Stimulated activated naive B cell treated with anti-CD40 and anti-IgM and Interleukin-4, amounts not matched to agents 10 μg/mL and 1 μg/mL and 100 μg/mL, for 72 hours (primary cell): ENCODE measurements around the gene SNAI1.
"Not testable (repeated sequence)": the region's sequence is repeated elsewhere in the genome, so short reads cannot be mapped to it uniquely, and the experiment has no call there.

Experiments used
- ATAC-seq, 2 donors: fragments of 150-1000 bp; cut with Tn5 transposase; replicated peaks; 2 replicates each; pipeline ENCODE4 v1.10.0; 2021; ENCODE audit warnings: moderate library complexity in 1 of 2
- DNase-seq: peaks from one replicate; pipeline ENCODE4 v3.0.0; 2021
- H3K27ac Mint-ChIP-seq: one replicate; pipeline ENCODE4 v1.8.0; 2022; ENCODE audit warnings: mild to moderate bottlenecking, mixed read lengths
- H3K27me3 Mint-ChIP-seq, 2 donors: one replicate each; pipeline ENCODE4 v1.8.0; 2022; ENCODE audit warnings: mixed read lengths in 2 of 2
- H3K36me3 Mint-ChIP-seq, 2 donors: one replicate each; pipeline ENCODE4 v1.8.0; 2022; ENCODE audit warnings: mixed read lengths in 2 of 2, mild to moderate bottlenecking in 1 of 2
- H3K4me1 Mint-ChIP-seq, 2 donors: one replicate each; pipeline ENCODE4 v1.8.0; 2022; ENCODE audit warnings: mixed read lengths in 2 of 2, mild to moderate bottlenecking in 1 of 2
- H3K4me3 Mint-ChIP-seq, 2 donors: one replicate each; pipeline ENCODE4 v1.8.0; 2022; ENCODE audit warnings: mild to moderate bottlenecking in 2 of 2, mixed read lengths in 2 of 2, moderate library complexity in 1 of 2
- H3K9me3 Mint-ChIP-seq, 2 donors: one replicate each; pipeline ENCODE4 v1.8.0; 2022; ENCODE audit warnings: mixed read lengths in 2 of 2, mild to moderate bottlenecking in 1 of 2

The SNAI1 gene

GRCh38 chr20:50005471-50005981, 22.7 kb downstream of the SNAI1 start:
- no peaks in the 10 kb centered on the region for H3K9me3 Mint-ChIP-seq

DNA sequence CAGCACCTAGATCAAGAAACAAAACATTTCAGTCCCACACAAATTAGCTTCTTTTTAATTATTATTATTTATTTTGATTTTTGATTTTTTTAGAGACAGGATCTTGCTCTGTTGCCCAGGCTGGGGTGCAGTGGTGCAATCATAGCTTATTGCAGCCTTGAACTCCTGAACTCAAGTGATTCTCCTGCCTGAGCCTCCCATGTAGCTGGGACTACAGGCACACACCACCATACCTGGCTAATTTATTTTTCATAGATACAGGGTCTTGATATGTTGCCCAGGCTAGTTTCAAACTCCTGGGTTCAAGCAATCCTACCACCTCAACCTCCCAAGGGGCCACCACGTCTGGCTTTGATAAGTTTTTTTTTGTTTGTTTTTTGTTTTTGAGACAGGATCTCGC, 24.6 kb downstream of the SNAI1 start:
- Mint-ChIP-seq H3K4me3 (no peak overlapping the region), H3K27me3 (peaks cover 8 to 23% of the 10 kb centered on the region in 2 donors), H3K27ac (no peak overlapping the region), H3K9me3 (no peaks in the 10 kb centered on the region), H3K4me1 (peaks cover 20 to 36% of the 10 kb centered on the region in 2 donors), H3K36me3 (no peaks in the 10 kb centered on the region)
- ATAC-seq, result no peak
- no peak for DNase-seq

More at GRCh38 chr20:50005471-50005981, 22.7 kb downstream of the SNAI1 start:
- H3K36me3 Mint-ChIP-seq, result no peaks in the 10 kb centered on the region
- H3K4me1 Mint-ChIP-seq, result peaks cover 19 to 35% of the 10 kb centered on the region in 2 donors
- DNase-seq, result no peak
- peak; percentile 33 to 53 for ATAC-seq
- H3K27ac Mint-ChIP-seq, result peak overlapping the region; percentile 43
- peaks cover 8 to 20% of the 10 kb centered on the region in 2 donors for H3K27me3 Mint-ChIP-seq
- H3K4me3 Mint-ChIP-seq, result no peak overlapping the region

DNA sequence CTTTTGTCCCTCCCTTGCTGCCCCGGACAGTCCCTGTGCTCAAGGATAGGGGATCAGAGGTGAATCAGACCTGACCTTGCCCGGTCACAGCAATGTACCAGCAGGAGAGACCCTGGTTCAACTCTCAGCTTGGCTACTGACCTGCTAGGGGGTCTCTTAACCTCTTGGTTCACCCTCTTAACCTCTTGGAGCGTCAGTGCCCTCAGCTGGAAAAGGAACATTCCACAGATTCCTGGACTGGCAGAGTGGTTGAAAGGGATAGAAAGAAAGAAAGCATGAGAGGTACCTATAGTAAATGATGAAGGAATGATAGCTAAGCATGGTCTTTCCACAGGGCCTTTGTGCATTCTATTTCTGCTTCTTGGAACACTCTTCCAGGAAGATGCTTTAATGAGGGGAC, 25.2 kb downstream of the SNAI1 start:
- peaks cover 23 to 42% of the 10 kb centered on the region in 2 donors for H3K4me1 Mint-ChIP-seq
- H3K36me3 Mint-ChIP-seq, result no peaks in the 10 kb centered on the region
- no peaks in the 10 kb centered on the region for H3K9me3 Mint-ChIP-seq
- peaks cover 8 to 23% of the 10 kb centered on the region in 2 donors for H3K27me3 Mint-ChIP-seq
- no peak for ATAC-seq
- no peak overlapping the region for H3K4me3 Mint-ChIP-seq
- no peak overlapping the region for H3K27ac Mint-ChIP-seq
- no peak for DNase-seq

GRCh38 chr20:50009521-50010454, 27.0 kb downstream of the SNAI1 start:
- Mint-ChIP-seq H3K4me1 (peaks cover 19 to 39% of the 10 kb centered on the region in 2 donors), H3K27me3 (peaks cover 13 to 23% of the 10 kb centered on the region in 2 donors), H3K27ac (no peak overlapping the region), H3K4me3 (no peak overlapping the region), H3K9me3 (no peaks in the 10 kb centered on the region), H3K36me3 (no peaks in the 10 kb centered on the region)
- ATAC-seq (no peak), DNase-seq (no peak)

- Mint-ChIP-seq H3K27me3 (peaks cover 5 to 24% of the 10 kb centered on the region in 2 donors), H3K4me1 (peaks cover 10 to 27% of the 10 kb centered on the region in 2 donors)
- not testable (repeated sequence) for DNase-seq, H3K36me3 Mint-ChIP-seq, H3K9me3 Mint-ChIP-seq, H3K4me3 Mint-ChIP-seq, H3K27ac Mint-ChIP-seq, ATAC-seq
These were observed 28.8 kb downstream of the SNAI1 start for GRCh38 chr20:50011597-50011996.

DNA sequence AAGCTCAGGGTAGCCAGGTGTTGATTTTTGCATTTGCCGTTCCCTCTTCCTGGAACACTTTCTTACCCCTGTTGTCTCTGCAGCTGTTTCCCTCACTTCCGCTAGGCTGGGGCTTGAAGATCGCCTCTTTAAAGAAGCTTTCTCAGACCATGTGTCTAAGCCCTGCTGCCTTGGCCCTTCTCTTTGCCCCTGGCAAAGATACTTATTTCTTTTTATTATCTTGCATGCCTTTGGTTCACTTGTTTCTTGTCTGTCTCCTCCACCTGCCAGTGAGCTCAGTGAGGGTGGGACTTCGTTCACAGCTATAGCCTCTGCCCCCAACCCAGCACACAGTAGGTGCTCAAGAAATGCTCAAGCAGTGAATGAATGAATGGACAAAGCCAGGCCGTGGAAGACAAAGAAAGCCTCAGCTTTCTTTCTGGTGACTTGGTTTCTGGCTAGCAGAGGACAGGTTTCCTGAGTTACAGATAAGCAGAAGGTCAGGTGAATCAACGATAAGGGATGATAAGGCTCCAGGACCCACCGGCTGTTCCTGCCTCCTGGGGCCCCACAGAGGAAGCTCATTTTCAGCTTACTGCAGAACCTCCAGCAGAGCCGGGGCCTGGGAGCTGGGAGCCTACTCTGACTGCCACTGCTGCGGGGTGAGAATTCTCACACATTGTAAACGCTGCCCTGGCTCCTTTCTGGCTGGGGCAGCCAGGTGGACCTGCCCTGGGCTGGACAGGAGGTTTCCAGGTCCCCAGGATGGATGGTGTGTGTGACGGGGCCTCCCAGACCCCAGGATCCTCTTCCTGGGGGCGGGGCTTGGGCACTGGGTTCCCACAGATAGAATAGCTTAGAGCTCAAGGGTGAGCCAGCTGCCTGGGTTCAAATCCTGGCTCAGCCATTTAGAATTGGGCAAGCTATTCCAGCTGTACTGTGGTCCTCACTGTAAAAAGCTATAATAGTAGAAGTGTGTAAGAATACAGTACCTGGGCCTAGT, 29.8 kb downstream of the SNAI1 start:
- Mint-ChIP-seq H3K36me3 (no peaks in the 10 kb centered on the region), H3K4me3 (no peak overlapping the region), H3K4me1 (peaks cover 10 to 27% of the 10 kb centered on the region in 2 donors), H3K27ac (no peak overlapping the region), H3K9me3 (no peaks in the 10 kb centered on the region), H3K27me3 (peaks cover 5 to 28% of the 10 kb centered on the region in 2 donors)
- peak; percentile 14 for DNase-seq
- ATAC-seq, result peak; percentile 81 to 90

DNA sequence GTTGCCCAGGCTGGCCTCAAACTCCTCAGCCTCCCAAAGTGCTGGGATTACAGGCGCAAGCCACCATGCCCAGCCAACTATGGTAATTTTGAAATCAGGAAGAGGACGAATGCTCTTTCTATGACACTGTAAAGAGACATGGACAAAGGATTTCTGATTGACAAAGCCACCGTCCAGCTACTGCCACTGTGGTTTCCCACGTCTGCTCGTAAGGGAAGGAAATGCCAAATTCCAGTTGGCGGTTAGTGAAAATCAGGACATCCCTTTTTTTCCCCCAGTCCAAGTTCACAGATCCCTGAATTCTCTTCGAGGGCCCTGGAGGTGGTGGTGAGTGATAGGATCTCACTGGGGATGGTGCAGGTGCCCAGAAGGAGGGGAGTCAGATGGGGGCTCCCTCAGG, 31.2 kb downstream of the SNAI1 start:
- Mint-ChIP-seq H3K27ac (no peak overlapping the region), H3K4me1 (peaks cover 10 to 27% of the 10 kb centered on the region in 2 donors), H3K36me3 (peaks cover 0 to 1% of the 10 kb centered on the region in 2 donors), H3K9me3 (no peaks in the 10 kb centered on the region), H3K27me3 (peaks cover 10 to 27% of the 10 kb centered on the region in 2 donors), H3K4me3 (no peak overlapping the region)
- no peak for DNase-seq
- no peak for ATAC-seq

GRCh38 chr20:50014570-50015562, 32.1 kb downstream of the SNAI1 start:
- no peaks in the 10 kb centered on the region for H3K9me3 Mint-ChIP-seq
- peaks cover 11 to 27% of the 10 kb centered on the region in 2 donors for H3K4me1 Mint-ChIP-seq
- no peak overlapping the region for H3K27ac Mint-ChIP-seq
- DNase-seq, result no peak
- peaks cover 10 to 27% of the 10 kb centered on the region in 2 donors for H3K27me3 Mint-ChIP-seq
- H3K4me3 Mint-ChIP-seq, result no peak overlapping the region
- H3K36me3 Mint-ChIP-seq, result peaks cover 0 to 1% of the 10 kb centered on the region in 2 donors
- ATAC-seq, result no peak

DNA sequence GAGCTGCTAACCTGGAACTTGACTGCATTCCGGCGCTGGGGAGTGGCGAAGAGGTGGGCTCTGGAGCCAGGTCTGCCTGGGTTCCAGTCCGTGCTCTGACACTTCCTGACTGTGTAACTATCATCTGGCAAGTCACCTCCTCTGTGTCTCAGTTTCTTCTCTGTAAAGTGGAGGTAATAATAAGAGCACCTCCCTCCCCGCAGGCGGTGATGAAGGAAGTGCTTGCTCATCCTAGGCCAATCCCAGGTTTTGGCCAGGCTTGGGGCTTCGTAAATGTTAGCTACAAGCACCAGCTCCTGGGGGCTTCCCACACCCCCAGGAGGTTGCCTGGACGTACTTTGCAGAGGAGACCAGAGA, 32.8 kb downstream of the SNAI1 start:
- H3K4me3 Mint-ChIP-seq, result no peak overlapping the region
- peaks cover 11 to 33% of the 10 kb centered on the region in 2 donors for H3K4me1 Mint-ChIP-seq
- peaks cover 10 to 21% of the 10 kb centered on the region in 2 donors for H3K27me3 Mint-ChIP-seq
- no peak overlapping the region for H3K27ac Mint-ChIP-seq
- DNase-seq (no peak), ATAC-seq (no peak)
- H3K36me3 Mint-ChIP-seq, result peaks cover 0 to 1% of the 10 kb centered on the region in 2 donors
- H3K9me3 Mint-ChIP-seq, result no peaks in the 10 kb centered on the region

DNA sequence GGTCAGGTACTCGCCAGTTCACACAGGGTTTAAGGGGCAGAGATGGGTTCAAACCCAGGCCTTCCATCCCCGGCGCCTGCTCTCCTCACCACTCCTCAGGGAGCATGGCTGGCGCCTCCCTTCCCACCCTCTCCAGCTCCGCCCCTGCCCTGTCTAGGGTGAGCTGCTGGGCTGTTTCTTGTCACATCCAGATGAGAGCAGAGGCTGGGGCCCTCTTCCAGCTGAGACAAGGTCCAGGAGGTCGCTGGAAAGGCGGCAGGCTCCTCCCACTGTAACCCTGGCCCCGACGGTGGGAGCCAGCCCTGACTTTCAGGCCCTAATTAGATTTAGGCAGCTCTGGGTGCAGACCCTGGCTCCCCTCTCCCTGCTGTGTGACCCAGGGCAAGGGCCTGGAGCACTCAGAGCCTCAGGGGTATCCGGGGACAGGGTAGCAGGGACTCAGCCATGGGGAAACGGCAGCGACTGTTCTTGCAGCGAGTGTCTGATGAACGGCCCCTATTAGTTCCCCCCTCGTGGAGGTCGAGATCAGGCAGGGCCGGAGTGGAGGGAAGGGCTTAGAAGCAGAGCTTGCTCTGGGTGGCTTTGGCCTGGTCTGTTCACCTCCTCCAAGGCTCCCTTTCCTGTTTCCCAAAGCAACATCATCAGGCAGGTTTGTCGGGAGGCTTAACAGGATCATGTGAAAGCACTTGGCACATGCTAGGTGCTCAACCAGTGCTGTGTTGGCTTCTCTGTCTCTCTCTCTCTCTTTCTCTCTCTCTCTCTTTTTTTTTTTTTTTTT, 33.4 kb downstream of the SNAI1 start:
- no peak for ATAC-seq
- H3K27ac Mint-ChIP-seq, result no peak overlapping the region
- H3K36me3 Mint-ChIP-seq, result peaks cover 0 to 1% of the 10 kb centered on the region in 2 donors
- DNase-seq, result no peak
- H3K4me3 Mint-ChIP-seq, result no peak overlapping the region
- peaks cover 11 to 29% of the 10 kb centered on the region in 2 donors for H3K4me1 Mint-ChIP-seq
- H3K27me3 Mint-ChIP-seq, result peaks cover 10 to 19% of the 10 kb centered on the region in 2 donors
- H3K9me3 Mint-ChIP-seq, result no peaks in the 10 kb centered on the region

DNA sequence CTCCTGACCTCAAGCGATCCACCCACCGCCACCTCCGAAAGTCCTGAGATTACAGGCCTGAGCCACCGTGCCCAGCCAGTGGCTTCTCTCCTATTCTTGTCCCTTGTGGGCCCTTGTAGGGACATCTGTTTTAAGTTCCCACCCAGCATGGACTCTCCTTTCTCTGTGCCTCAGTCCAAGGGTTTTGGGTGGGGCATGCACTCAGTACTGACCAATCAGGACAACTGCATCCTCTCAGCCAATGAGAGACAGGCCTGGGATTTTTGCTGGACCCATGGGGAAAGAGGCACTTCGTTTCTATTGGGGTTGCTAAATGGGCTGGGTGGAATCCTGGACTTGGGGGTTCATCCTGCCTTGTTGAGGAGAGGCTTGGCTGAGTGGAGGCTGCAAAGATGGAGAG, 34.4 kb downstream of the SNAI1 start:
- no peak for ATAC-seq
- Mint-ChIP-seq H3K4me3 (no peak overlapping the region), H3K27me3 (peaks cover 10 to 19% of the 10 kb centered on the region in 2 donors), H3K36me3 (peaks cover 0 to 1% of the 10 kb centered on the region in 2 donors), H3K9me3 (no peaks in the 10 kb centered on the region), H3K4me1 (peaks cover 9 to 21% of the 10 kb centered on the region in 2 donors), H3K27ac (no peak overlapping the region)
- no peak for DNase-seq

GRCh38 chr20:50017576-50018248, 34.9 kb downstream of the SNAI1 start:
- ATAC-seq (no peak), DNase-seq (no peak)
- H3K9me3 Mint-ChIP-seq, result no peaks in the 10 kb centered on the region
- peaks cover 10 to 19% of the 10 kb centered on the region in 2 donors for H3K27me3 Mint-ChIP-seq
- peaks cover 0 to 1% of the 10 kb centered on the region in 2 donors for H3K36me3 Mint-ChIP-seq
- H3K4me3 Mint-ChIP-seq, result no peak overlapping the region
- peaks cover 6 to 18% of the 10 kb centered on the region in 2 donors for H3K4me1 Mint-ChIP-seq
- no peak overlapping the region for H3K27ac Mint-ChIP-seq
